Smooth muscle cell (in vitro differentiated cells): ENCODE measurements around the gene NT5DC2. TPM values are rescaled to one million over a fixed set of nuclear protein-coding genes. Genes with fewer than 3 reads are reported as not detected.

ENCODE experiments used
- DNase-seq: peaks from one replicate; lab custom pipeline; 2025; ENCODE audit not compliant: unreplicated experiment; lab: John Stamatoyannopoulos, UW
- H2AFZ ChIP-seq: fragments of 200-600 bp; sonication (generic); 2 replicates; pipeline ENCODE4 v1.6.0; 2016; ENCODE audit warnings: antibody characterized with exemption, low read depth, mild to moderate bottlenecking
- H3F3A ChIP-seq: fragments of 200-600 bp; sonication (generic); 2 replicates; pipeline ENCODE4 v1.6.0; 2017; ENCODE audit warnings: antibody characterized with exemption, low read depth
- H3K27ac ChIP-seq: fragments of 200-600 bp; sonication (generic); 2 replicates; pipeline ENCODE4 v1.5.1; 2016; ENCODE audit warnings: low read depth, mild to moderate bottlenecking
- H3K27me3 ChIP-seq: fragments of 200-600 bp; sonication (generic); 2 replicates; pipeline ENCODE4 v1.6.1; 2016; ENCODE audit warnings: low read depth, mild to moderate bottlenecking
- H3K36me3 ChIP-seq: fragments of 200-600 bp; sonication (generic); 2 replicates; pipeline ENCODE4 v1.5.1; 2016; ENCODE audit warnings: low read depth
- H3K4me1 ChIP-seq: fragments of 200-600 bp; sonication (generic); 2 replicates; pipeline ENCODE4 v1.5.1; 2016; ENCODE audit warnings: low read depth
- H3K4me2 ChIP-seq: fragments of 200-600 bp; sonication (generic); 2 replicates; pipeline ENCODE4 v1.6.0; 2016; ENCODE audit warnings: mild to moderate bottlenecking
- H3K4me3 ChIP-seq: fragments of 200-600 bp; sonication (generic); 2 replicates; pipeline ENCODE4 v1.5.1; 2016; ENCODE audit warnings: mild to moderate bottlenecking
- H3K79me2 ChIP-seq: fragments of 200-600 bp; sonication (generic); 2 replicates; pipeline ENCODE4 v1.6.0; 2016; ENCODE audit warnings: low read depth, mild to moderate bottlenecking
- H3K9ac ChIP-seq: fragments of 200-600 bp; sonication (generic); 2 replicates; pipeline ENCODE4 v1.6.0; 2016; ENCODE audit warnings: low read depth
- H3K9me3 ChIP-seq: fragments of 200-600 bp; sonication (generic); replicated peaks from 2 replicates; pipeline ENCODE4 v1.5.1; 2016; ENCODE audit warnings: low read depth
- H4K20me1 ChIP-seq: fragments of 200-600 bp; sonication (generic); 2 replicates; pipeline ENCODE4 v1.6.0; 2016; ENCODE audit warnings: low read depth
- CTCF ChIP-seq: fragments of 200-600 bp; sonication (generic); IDR thresholded peaks from 2 replicates; pipeline ENCODE4 v1.5.1; 2017; ENCODE audit warnings: borderline replicate concordance, mild to moderate bottlenecking, antibody characterized with exemption; ENCODE audit not compliant: insufficient read depth, poor library complexity, severe bottlenecking
- WGBS: methylation state at CpG from one replicate; pipeline ENCODE4 v1.1.7; 2016; ENCODE audit warnings: low lambda C conversion rate; 5-methylcytosine and 5-hydroxymethylcytosine counted together
- polyA plus RNA-seq: library from polyadenylated mRNA; unstranded; fragments of >200 nt; fragmentation: Nextera tagmentation; extraction: Ambion mirVana; gene quantifications from 2 replicates; pipeline ENCODE4 v1.2.1, GENCODE V29; 2016
- total RNA-seq: library from RNA; depleted of rRNA; stranded (reverse); fragments of >200 nt; gene quantifications from 2 replicates; pipeline ENCODE4 v1.2.3, GENCODE V29; 2014

Gene NT5DC2
- total and polyA plus RNA-seq, 2 experiments from 2014 or later: 156 to 248 TPM

- WGBS: 91% methylated on average over 5 of the region's 5 CpGs
- H3K36me3 ChIP-seq: peaks cover 17% of the 10 kb centered on the region
- no peak overlapping the region for H3K4me2 ChIP-seq
- no peak overlapping the region for H3K4me3 ChIP-seq
- peaks cover 38% of the 10 kb centered on the region for H4K20me1 ChIP-seq
- no peak overlapping the region for H2AFZ ChIP-seq
- H3K79me2 ChIP-seq: no peaks in the 10 kb centered on the region
- DNase-seq: no peak
- no peak overlapping the region for H3K9ac ChIP-seq
- H3K9me3 ChIP-seq: no peaks in the 10 kb centered on the region
- TF ChIP-seq CTCF: no peak
- no peaks in the 10 kb centered on the region for H3K27me3 ChIP-seq
- H3K27ac ChIP-seq: no peak overlapping the region
- no peaks in the 10 kb centered on the region for H3K4me1 ChIP-seq
- H3F3A ChIP-seq: no peaks in the 10 kb centered on the region
Measured at GRCh38 chr3:52558436-52558835, 24.8 kb upstream of the NT5DC2 start.

DNA sequence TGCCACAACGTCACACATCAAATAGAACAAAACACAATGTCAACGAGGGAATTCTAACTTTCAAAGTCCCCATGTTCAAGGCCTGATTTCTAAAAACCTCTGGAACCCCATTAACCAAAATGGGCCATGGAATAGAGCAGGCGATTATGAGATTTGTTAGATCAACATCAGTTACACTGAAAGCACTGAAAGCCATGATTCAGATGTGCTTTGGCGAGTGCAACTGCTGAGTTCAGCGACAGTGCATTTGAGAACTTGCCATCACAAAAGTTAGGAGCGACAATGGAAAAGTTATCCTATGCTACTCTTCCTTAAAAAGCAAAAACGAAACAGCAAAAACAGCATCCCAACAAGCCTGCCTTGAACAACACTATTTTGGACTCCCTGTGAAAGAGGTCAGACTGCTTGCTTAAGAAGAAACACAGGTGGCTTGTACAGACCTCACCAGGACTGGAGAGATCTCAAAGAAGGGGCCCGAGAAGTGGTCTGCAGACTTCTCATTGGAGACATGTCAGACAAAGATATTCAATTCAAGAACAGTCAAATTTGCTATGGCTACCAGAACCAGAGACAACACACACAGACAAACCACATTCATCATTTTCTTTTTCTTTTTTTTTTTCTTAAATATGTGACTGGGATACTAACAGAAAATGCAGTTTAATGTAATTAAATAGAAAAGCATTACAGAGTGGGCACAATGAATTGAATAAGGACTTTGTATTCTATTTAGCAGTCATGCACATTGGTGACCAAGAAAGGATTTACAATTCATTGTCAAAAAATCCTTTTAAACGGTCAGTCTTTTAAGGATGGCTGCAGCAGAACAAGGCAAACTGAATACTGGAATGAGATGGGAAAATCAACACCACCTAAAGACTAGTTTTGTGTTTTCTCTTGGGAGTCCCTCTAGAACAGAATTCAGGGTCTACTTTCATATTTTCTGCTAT, 23.6 kb upstream of the NT5DC2 start:
- Histone ChIP-seq H4K20me1 (peaks cover 46% of the 10 kb centered on the region), H2AFZ (no peak overlapping the region), H3F3A (no peaks in the 10 kb centered on the region), H3K36me3 (peaks cover 13% of the 10 kb centered on the region), H3K27me3 (no peaks in the 10 kb centered on the region), H3K9ac (no peak overlapping the region), H3K4me1 (no peaks in the 10 kb centered on the region), H3K4me3 (no peak overlapping the region), H3K4me2 (no peak overlapping the region), H3K9me3 (no peaks in the 10 kb centered on the region), H3K27ac (no peak overlapping the region), H3K79me2 (no peaks in the 10 kb centered on the region)
- TF ChIP-seq CTCF: no peak
- DNase-seq: no peak
- WGBS: 93% methylated on average over 9 of the region's 9 CpGs

- Histone ChIP-seq H3K4me3 (no peak overlapping the region), H3K4me1 (no peaks in the 10 kb centered on the region), H3K36me3 (peaks cover 3% of the 10 kb centered on the region), H3K9ac (no peak overlapping the region), H3K79me2 (no peaks in the 10 kb centered on the region), H3F3A (no peaks in the 10 kb centered on the region), H4K20me1 (peaks cover 43% of the 10 kb centered on the region), H3K4me2 (no peak overlapping the region), H3K9me3 (no peaks in the 10 kb centered on the region), H2AFZ (no peak overlapping the region), H3K27ac (no peak overlapping the region), H3K27me3 (no peaks in the 10 kb centered on the region)
- WGBS: 100% methylated on average over 1 of the region's 1 CpG
- no peak for DNase-seq
- TF ChIP-seq CTCF: no peak
Measured at GRCh38 chr3:52555056-52555455, 21.4 kb upstream of the NT5DC2 start.
